ENCODE results near the gene TXLNB.

DNA sequence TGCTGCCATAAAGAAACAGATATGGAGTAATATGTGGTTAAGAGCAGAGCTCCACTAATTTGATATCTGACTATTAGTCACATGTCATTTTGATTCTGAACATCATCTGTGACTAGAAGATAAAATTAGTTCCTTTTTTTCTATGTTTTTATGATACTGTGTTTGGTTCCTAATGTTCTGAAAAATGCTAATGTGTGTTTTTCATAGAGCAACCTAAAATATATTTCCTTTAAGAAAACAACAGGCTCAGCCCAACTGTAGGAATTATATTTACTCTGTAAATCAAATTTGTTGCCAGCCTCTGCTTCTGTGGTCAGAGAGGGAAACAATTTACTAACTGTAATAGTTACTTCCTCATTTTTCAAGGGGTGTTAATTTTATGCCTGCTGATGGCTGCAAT, 33.3 kb upstream of the TXLNB start:
- no peak for TF ChIP-seq CTCF (IDR thresholded peaks at IDR 0.05; ENCODE audit: poor library complexity)
- TF ChIP-seq EZH2 (IDR thresholded peaks at IDR 0.05; ENCODE audit: borderline replicate concordance): no peak
- no peak for TF ChIP-seq EZH2phosphoT487 (IDR thresholded peaks at IDR 0.05; ENCODE audit: low read depth, severe bottlenecking, unreplicated experiment)

All from hepatocyte (in vitro differentiated cells).